Hepatocyte (in vitro differentiated cells): ENCODE measurements around the gene RANBP1. TPM values are rescaled to one million over a fixed set of nuclear protein-coding genes. Genes with fewer than 3 reads are reported as not detected.

Experiments used
- DNase-seq: peaks from one replicate; pipeline ENCODE4 v3.0.0-alpha.2; 2016; ENCODE audit warnings: low spot score
- H2AFZ ChIP-seq: fragments of 200-600 bp; sonication (generic); 2 replicates; pipeline ENCODE4 v1.6.0; 2016; ENCODE audit warnings: antibody characterized with exemption, mild to moderate bottlenecking
- H3K27ac ChIP-seq: fragments of 200-600 bp; sonication (generic); 2 replicates; pipeline ENCODE4 v1.5.1; 2016; ENCODE audit warnings: mild to moderate bottlenecking
- H3K27me3 ChIP-seq: fragments of 200-600 bp; sonication (generic); 2 replicates; pipeline ENCODE4 v1.6.1; 2016
- H3K36me3 ChIP-seq: fragments of 200-600 bp; sonication (generic); replicated peaks from 2 replicates; pipeline ENCODE4 v1.5.1; 2016; ENCODE audit warnings: low read depth; ENCODE audit not compliant: insufficient read depth
- H3K4me1 ChIP-seq: fragments of 200-600 bp; sonication (generic); 2 replicates; pipeline ENCODE4 v1.5.1; 2016; ENCODE audit warnings: mild to moderate bottlenecking, moderate library complexity; ENCODE audit not compliant: insufficient read depth
- H3K4me2 ChIP-seq: fragments of 200-600 bp; sonication (generic); 2 replicates; pipeline ENCODE4 v1.6.0; 2016
- H3K4me3 ChIP-seq: fragments of 200-600 bp; sonication (generic); 2 replicates; pipeline ENCODE4 v1.5.1; 2016; ENCODE audit warnings: mild to moderate bottlenecking
- H3K79me2 ChIP-seq: fragments of 200-600 bp; sonication (generic); 2 replicates; pipeline ENCODE4 v1.6.0; 2017; ENCODE audit warnings: mild to moderate bottlenecking
- H3K9me2 ChIP-seq: fragments of 200-600 bp; sonication (generic); replicated peaks from 2 replicates; pipeline ENCODE4 v1.6.0; 2017; ENCODE audit warnings: mild to moderate bottlenecking; ENCODE audit not compliant: insufficient read depth
- H3K9me3 ChIP-seq: fragments of 200-600 bp; sonication (generic); 2 replicates; pipeline ENCODE4 v1.5.1; 2016; ENCODE audit warnings: low read depth, mild to moderate bottlenecking
- H4K20me1 ChIP-seq: fragments of 200-600 bp; sonication (generic); 2 replicates; pipeline ENCODE4 v1.6.0; 2016; ENCODE audit warnings: mild to moderate bottlenecking; ENCODE audit not compliant: insufficient read depth, poor library complexity, severe bottlenecking
- EZH2 ChIP-seq: fragments of 200-600 bp; sonication (generic); IDR thresholded peaks from 2 replicates; pipeline ENCODE4 v1.6.1; 2016; ENCODE audit warnings: antibody characterized with exemption, mild to moderate bottlenecking, borderline replicate concordance
- EZH2phosphoT487 ChIP-seq: fragments of 200-600 bp; sonication (generic); IDR thresholded peaks from one replicate; pipeline ENCODE4 v1.6.1; 2018; ENCODE audit warnings: antibody characterized with exemption, mild to moderate bottlenecking, low read depth, moderate library complexity; ENCODE audit not compliant: unreplicated experiment, severe bottlenecking
- WGBS: methylation state at CpG from one replicate; pipeline ENCODE4 v1.1.6; 2016; ENCODE audit warnings: low lambda C conversion rate; ENCODE audit errors: missing lambda C conversion rate; 5-methylcytosine and 5-hydroxymethylcytosine counted together
- polyA plus RNA-seq: library from polyadenylated mRNA; unstranded; fragments of >200 nt; fragmentation: Nextera tagmentation; extraction: Ambion mirVana; gene quantifications from 2 replicates; pipeline ENCODE4 v1.2.1, GENCODE V29; 2016
- total RNA-seq: library from RNA; depleted of rRNA; stranded (reverse); fragments of >200 nt; gene quantifications from 2 replicates; pipeline ENCODE4 v1.2.3, GENCODE V29; 2014
- TF ChIP-seq, protein P1 (sequence below): fragments of 200-600 bp; sonication (generic); IDR thresholded peaks from 2 replicates; pipeline ENCODE4 v1.5.1; 2016; ENCODE audit warnings: antibody characterized with exemption, mild to moderate bottlenecking; ENCODE audit not compliant: poor library complexity

RANBP1 gene
- total and polyA plus RNA-seq, 2 experiments from 2014 or later: 189 to 227 TPM

DNA sequence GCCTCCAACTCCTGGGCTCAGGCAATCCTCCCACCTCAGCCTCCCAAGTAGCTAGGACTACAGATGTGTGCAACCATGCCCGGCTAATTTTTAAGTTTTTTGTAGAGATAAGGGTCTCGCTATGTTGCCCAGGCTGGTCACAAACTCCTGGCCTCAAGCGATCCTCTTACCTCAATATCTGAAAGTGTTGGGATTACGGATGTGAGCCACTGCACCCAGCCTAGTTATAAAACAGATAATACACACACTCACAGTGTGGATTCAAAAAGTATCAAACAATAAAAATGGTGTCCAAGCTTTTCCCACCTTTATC, 35.3 kb downstream of the RANBP1 start:
- no peaks in the 10 kb centered on the region for H3K9me2 ChIP-seq
- no peaks in the 10 kb centered on the region for H3K27me3 ChIP-seq
- H3K4me3 ChIP-seq: no peak overlapping the region
- 87% methylated on average over 4 of the region's 4 CpGs for WGBS
- TF ChIP-seq EZH2phosphoT487: no peak
- TF ChIP-seq, protein P1, sequence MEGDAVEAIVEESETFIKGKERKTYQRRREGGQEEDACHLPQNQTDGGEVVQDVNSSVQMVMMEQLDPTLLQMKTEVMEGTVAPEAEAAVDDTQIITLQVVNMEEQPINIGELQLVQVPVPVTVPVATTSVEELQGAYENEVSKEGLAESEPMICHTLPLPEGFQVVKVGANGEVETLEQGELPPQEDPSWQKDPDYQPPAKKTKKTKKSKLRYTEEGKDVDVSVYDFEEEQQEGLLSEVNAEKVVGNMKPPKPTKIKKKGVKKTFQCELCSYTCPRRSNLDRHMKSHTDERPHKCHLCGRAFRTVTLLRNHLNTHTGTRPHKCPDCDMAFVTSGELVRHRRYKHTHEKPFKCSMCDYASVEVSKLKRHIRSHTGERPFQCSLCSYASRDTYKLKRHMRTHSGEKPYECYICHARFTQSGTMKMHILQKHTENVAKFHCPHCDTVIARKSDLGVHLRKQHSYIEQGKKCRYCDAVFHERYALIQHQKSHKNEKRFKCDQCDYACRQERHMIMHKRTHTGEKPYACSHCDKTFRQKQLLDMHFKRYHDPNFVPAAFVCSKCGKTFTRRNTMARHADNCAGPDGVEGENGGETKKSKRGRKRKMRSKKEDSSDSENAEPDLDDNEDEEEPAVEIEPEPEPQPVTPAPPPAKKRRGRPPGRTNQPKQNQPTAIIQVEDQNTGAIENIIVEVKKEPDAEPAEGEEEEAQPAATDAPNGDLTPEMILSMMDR: no peak
- no peak for TF ChIP-seq EZH2
- H3K36me3 ChIP-seq: no peaks in the 10 kb centered on the region
- no peak overlapping the region for H2AFZ ChIP-seq
- DNase-seq: no peak
- H3K4me2 ChIP-seq: no peak overlapping the region
- H3K27ac ChIP-seq: no peak overlapping the region
- no peaks in the 10 kb centered on the region for H3K79me2 ChIP-seq
- no peaks in the 10 kb centered on the region for H3K9me3 ChIP-seq
- no peaks in the 10 kb centered on the region for H4K20me1 ChIP-seq
- no peaks in the 10 kb centered on the region for H3K4me1 ChIP-seq

GRCh38 chr22:20152464-20152890, 36.6 kb downstream of the RANBP1 start:
- 92% methylated on average over 14 of the region's 14 CpGs for WGBS
- no peaks in the 10 kb centered on the region for H3K36me3 ChIP-seq
- H2AFZ ChIP-seq: no peak overlapping the region
- H3K9me2 ChIP-seq: no peaks in the 10 kb centered on the region
- no peaks in the 10 kb centered on the region for H3K9me3 ChIP-seq
- no peaks in the 10 kb centered on the region for H4K20me1 ChIP-seq
- no peaks in the 10 kb centered on the region for H3K27me3 ChIP-seq
- TF ChIP-seq EZH2phosphoT487: no peak
- TF ChIP-seq, protein P1: no peak
- no peak for TF ChIP-seq EZH2
- H3K4me2 ChIP-seq: no peak overlapping the region
- peak overlapping the region; percentile 73 for H3K27ac ChIP-seq
- H3K4me3 ChIP-seq: no peak overlapping the region
- no peaks in the 10 kb centered on the region for H3K79me2 ChIP-seq
- no peak for DNase-seq
- H3K4me1 ChIP-seq: no peaks in the 10 kb centered on the region

GRCh38 chr22:20153945-20154344, 38.0 kb downstream of the RANBP1 start:
- H3K4me2 ChIP-seq: no peak overlapping the region
- H3K9me3 ChIP-seq: no peaks in the 10 kb centered on the region
- no peaks in the 10 kb centered on the region for H3K27me3 ChIP-seq
- DNase-seq: no peak
- H4K20me1 ChIP-seq: no peaks in the 10 kb centered on the region
- WGBS: 60% methylated on average over 16 of the region's 16 CpGs
- no peaks in the 10 kb centered on the region for H3K36me3 ChIP-seq
- no peak overlapping the region for H2AFZ ChIP-seq
- H3K79me2 ChIP-seq: no peaks in the 10 kb centered on the region
- H3K27ac ChIP-seq: peak overlapping the region; percentile 73
- no peak for TF ChIP-seq EZH2phosphoT487
- TF ChIP-seq EZH2: no peak
- TF ChIP-seq, protein P1: no peak
- H3K4me3 ChIP-seq: no peak overlapping the region
- no peaks in the 10 kb centered on the region for H3K9me2 ChIP-seq
- no peaks in the 10 kb centered on the region for H3K4me1 ChIP-seq
